T-helper 2 cell treated with Interferon-gamma antibody and Interleukin-4, amounts not matched to agents 5 μg/mL and 100 μg/mL, for 36 hours (primary cell): ENCODE results near the gene TMEM9.

Source experiments
- DNase-seq: peaks from one replicate; pipeline ENCODE4 v3.0.0; 2021; ENCODE audit warnings: low spot score
- H3K27ac Mint-ChIP-seq: one replicate; pipeline ENCODE4 v1.8.0; 2021; ENCODE audit warnings: mild to moderate bottlenecking, mixed read lengths
- H3K27me3 Mint-ChIP-seq: one replicate; pipeline ENCODE4 v1.8.0; 2021; ENCODE audit warnings: low read depth, mixed read lengths
- H3K36me3 Mint-ChIP-seq: one replicate; pipeline ENCODE4 v1.8.0; 2021; ENCODE audit warnings: low read depth, mixed read lengths
- H3K4me1 Mint-ChIP-seq: one replicate; pipeline ENCODE4 v1.8.0; 2021; ENCODE audit warnings: low read depth, mixed read lengths
- H3K4me3 Mint-ChIP-seq: one replicate; pipeline ENCODE4 v1.8.0; 2022; ENCODE audit warnings: mild to moderate bottlenecking, moderate library complexity, mixed read lengths
- H3K9me3 Mint-ChIP-seq: one replicate; pipeline ENCODE4 v1.8.0; 2021; ENCODE audit warnings: mixed read lengths

Gene TMEM9

DNA sequence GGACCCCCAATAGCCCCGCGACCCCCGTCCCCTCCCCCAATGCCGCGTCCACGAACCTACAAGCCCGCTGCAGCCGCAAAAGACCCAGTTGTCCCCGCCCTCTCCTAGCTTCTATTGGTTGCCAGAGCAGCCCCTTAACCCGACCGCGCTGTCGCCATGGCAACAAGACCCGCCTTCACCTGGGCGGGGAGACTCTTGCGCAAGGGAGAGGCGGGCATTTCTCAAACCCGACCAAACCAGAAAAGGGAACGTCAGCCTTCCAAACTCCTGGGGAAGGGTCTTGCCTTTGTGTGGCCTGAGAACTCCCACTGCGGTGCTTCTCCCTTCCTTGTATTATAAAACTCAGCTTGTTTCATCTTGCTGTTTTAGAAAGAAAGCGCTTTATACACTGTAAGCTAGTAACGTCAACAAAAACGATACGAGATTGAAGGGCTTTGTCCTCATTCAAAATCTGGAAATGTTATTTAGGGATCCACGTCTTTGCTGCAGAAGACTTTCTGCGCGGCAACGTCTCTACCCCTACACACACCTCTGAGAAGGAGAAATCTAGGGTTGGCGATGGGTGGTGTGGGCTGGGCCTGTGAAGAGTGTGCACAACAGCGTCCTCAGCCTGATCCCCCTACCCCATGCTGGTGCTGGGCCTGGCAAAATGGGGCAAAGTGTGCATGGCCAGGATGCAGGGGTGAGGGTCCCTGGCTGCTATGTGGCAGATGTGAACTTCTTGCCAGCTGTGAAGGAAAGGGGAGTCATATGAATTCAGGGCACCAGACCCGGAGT lies at the start of gene TMEM9:
TSS of gene TMEM9 (minus strand) at position 86 of the 777 bp plus-strand sequence. CDS start 551 bp downstream, outside the sequence.
- Mint-ChIP-seq H3K4me1 (peaks cover 12% of the 10 kb centered on the region), H3K36me3 (no peaks in the 10 kb centered on the region), H3K27ac (peak within 1 kb of the TSS; percentile 75), H3K27me3 (peaks cover 16% of the 10 kb centered on the region), H3K4me3 (peak within 1 kb of the TSS; percentile 83), H3K9me3 (no peaks in the 10 kb centered on the region)
- peak; percentile 92 for DNase-seq

- peaks cover 2% of the 10 kb centered on the region for H3K27me3 Mint-ChIP-seq
Measured at GRCh38 chr1:201198598-201198997, 44.3 kb upstream of the TMEM9 start.

GRCh38 chr1:201194046-201194445 lies 39.8 kb upstream of the TMEM9 start:
- Mint-ChIP-seq H3K27me3 (peaks cover under 1% of the 10 kb centered on the region), H3K27ac (no peak overlapping the region), H3K9me3 (no peaks in the 10 kb centered on the region), H3K4me1 (no peaks in the 10 kb centered on the region), H3K4me3 (no peak overlapping the region), H3K36me3 (no peaks in the 10 kb centered on the region)
- DNase-seq = no peak

More at GRCh38 chr1:201198598-201198997, 44.3 kb upstream of the TMEM9 start:
- no peak for DNase-seq
- Mint-ChIP-seq H3K9me3 (no peaks in the 10 kb centered on the region), H3K36me3 (no peaks in the 10 kb centered on the region), H3K4me1 (no peaks in the 10 kb centered on the region), H3K4me3 (no peak overlapping the region), H3K27ac (no peak overlapping the region)

- no peaks in the 10 kb centered on the region for H3K4me1 Mint-ChIP-seq
- no peak for DNase-seq
- H3K27me3 Mint-ChIP-seq = peaks cover under 1% of the 10 kb centered on the region
- H3K4me3 Mint-ChIP-seq = no peak overlapping the region
- H3K36me3 Mint-ChIP-seq = no peaks in the 10 kb centered on the region
- no peaks in the 10 kb centered on the region for H3K9me3 Mint-ChIP-seq
- H3K27ac Mint-ChIP-seq = no peak overlapping the region
Measured at GRCh38 chr1:201192261-201192788, 38.1 kb upstream of the TMEM9 start.

GRCh38 chr1:201191653-201192260 lies 37.5 kb upstream of the TMEM9 start:
- H3K27me3 Mint-ChIP-seq = peaks cover 2% of the 10 kb centered on the region
- H3K27ac Mint-ChIP-seq = no peak overlapping the region
- no peaks in the 10 kb centered on the region for H3K36me3 Mint-ChIP-seq
- no peak overlapping the region for H3K4me3 Mint-ChIP-seq
- H3K4me1 Mint-ChIP-seq = no peaks in the 10 kb centered on the region
- DNase-seq = peak; percentile 53
- no peaks in the 10 kb centered on the region for H3K9me3 Mint-ChIP-seq

DNA sequence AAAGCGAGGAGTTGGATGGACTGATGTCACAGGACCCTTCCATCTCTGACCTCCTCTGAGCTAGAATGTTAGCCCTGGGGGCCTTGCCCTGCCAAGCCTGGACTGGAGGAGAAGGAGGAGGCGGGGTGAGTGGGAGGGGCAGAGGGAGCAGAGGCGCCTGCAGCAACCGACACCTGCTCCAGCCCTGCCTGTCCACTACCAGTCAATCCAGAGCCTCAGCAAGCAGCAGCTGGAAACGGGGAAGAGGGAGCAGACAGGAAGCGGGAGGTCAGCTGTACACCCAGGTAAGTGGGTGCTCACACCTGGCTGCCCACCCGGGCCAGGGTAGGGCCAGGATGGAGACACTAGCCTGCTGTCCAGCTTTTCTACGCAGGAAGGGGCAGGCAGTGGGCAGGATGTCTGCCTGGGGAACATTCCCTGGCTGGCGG lies 36.4 kb upstream of the TMEM9 start, which contains the start of gene IGFN1:
TSS of gene IGFN1 (plus strand) at position 201 of the 428 bp plus-strand sequence. CDS start 2,470 bp downstream, outside the sequence.
- Mint-ChIP-seq H3K27ac (no peak within 1 kb of the TSS), H3K4me1 (no peaks in the 10 kb centered on the region), H3K4me3 (no peak within 1 kb of the TSS)

GRCh38 chr1:201190005-201190404 lies 35.7 kb upstream of the TMEM9 start:
- H3K9me3 Mint-ChIP-seq = no peaks in the 10 kb centered on the region
- H3K4me1 Mint-ChIP-seq = no peaks in the 10 kb centered on the region
- H3K27me3 Mint-ChIP-seq = peaks cover 2% of the 10 kb centered on the region
- no peak overlapping the region for H3K4me3 Mint-ChIP-seq
- DNase-seq = no peak
- H3K36me3 Mint-ChIP-seq = no peaks in the 10 kb centered on the region
- no peak overlapping the region for H3K27ac Mint-ChIP-seq

More for the DNA sequence above, 36.4 kb upstream of the TMEM9 start, which contains the start of gene IGFN1:
- Mint-ChIP-seq H3K9me3 (no peaks in the 10 kb centered on the region), H3K36me3 (no peaks in the 10 kb centered on the region), H3K27me3 (peaks cover 2% of the 10 kb centered on the region)
- no peak for DNase-seq

GRCh38 chr1:201189085-201189484 lies 34.8 kb upstream of the TMEM9 start:
- Mint-ChIP-seq H3K27me3 (peaks cover 7% of the 10 kb centered on the region), H3K9me3 (no peaks in the 10 kb centered on the region), H3K4me1 (no peaks in the 10 kb centered on the region), H3K27ac (no peak overlapping the region), H3K36me3 (no peaks in the 10 kb centered on the region), H3K4me3 (no peak overlapping the region)
- DNase-seq = no peak

DNA sequence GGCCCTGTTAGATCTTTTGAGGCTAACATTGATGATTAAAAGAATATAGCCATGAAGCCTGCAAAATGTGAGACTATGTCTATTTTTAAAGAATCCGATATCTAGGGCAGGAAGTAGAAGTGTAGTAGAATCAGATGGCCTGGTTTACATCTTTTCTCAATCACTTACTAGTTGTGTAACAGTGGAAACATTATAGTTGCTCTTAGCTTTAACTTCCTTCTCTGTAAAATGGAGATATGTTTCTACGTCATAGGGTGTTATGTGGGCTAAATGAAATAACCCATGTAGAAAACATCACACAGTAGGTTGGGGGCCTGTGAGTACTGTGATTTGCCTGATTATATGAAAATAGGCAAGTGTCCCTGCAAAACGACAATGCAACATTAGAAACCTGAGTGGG lies 31.9 kb upstream of the TMEM9 start:
- Mint-ChIP-seq H3K36me3 (no peaks in the 10 kb centered on the region), H3K4me1 (no peaks in the 10 kb centered on the region), H3K27me3 (peaks cover 12% of the 10 kb centered on the region), H3K4me3 (no peak overlapping the region), H3K9me3 (no peaks in the 10 kb centered on the region), H3K27ac (no peak overlapping the region)
- no peak for DNase-seq

GRCh38 chr1:201185527-201186128 lies 31.4 kb upstream of the TMEM9 start:
- Mint-ChIP-seq H3K27me3 (peaks cover 14% of the 10 kb centered on the region), H3K36me3 (no peaks in the 10 kb centered on the region), H3K9me3 (no peaks in the 10 kb centered on the region), H3K27ac (no peak overlapping the region), H3K4me1 (no peaks in the 10 kb centered on the region), H3K4me3 (no peak overlapping the region)
- no peak for DNase-seq

DNA sequence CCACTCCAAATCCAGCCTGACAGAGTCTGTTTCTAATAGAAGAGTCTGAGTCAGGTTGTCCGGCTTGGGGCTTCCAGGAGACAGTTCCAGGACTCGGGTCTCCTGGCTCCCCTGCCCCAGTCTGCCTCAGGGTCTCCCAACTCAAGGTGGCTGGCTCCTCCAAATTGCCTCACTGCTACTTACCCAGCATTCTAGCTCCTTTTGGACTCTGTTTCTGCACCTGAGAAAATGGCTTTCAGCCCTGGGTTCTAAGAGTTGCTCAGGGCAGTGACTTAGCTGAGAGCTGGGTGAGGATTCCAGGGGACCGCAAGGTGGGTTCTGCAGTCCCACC lies 30.8 kb upstream of the TMEM9 start:
- H3K36me3 Mint-ChIP-seq = no peaks in the 10 kb centered on the region
- DNase-seq = no peak
- peaks cover 18% of the 10 kb centered on the region for H3K27me3 Mint-ChIP-seq
- H3K4me1 Mint-ChIP-seq = no peaks in the 10 kb centered on the region
- H3K4me3 Mint-ChIP-seq = no peak overlapping the region
- H3K9me3 Mint-ChIP-seq = no peaks in the 10 kb centered on the region
- no peak overlapping the region for H3K27ac Mint-ChIP-seq

DNA sequence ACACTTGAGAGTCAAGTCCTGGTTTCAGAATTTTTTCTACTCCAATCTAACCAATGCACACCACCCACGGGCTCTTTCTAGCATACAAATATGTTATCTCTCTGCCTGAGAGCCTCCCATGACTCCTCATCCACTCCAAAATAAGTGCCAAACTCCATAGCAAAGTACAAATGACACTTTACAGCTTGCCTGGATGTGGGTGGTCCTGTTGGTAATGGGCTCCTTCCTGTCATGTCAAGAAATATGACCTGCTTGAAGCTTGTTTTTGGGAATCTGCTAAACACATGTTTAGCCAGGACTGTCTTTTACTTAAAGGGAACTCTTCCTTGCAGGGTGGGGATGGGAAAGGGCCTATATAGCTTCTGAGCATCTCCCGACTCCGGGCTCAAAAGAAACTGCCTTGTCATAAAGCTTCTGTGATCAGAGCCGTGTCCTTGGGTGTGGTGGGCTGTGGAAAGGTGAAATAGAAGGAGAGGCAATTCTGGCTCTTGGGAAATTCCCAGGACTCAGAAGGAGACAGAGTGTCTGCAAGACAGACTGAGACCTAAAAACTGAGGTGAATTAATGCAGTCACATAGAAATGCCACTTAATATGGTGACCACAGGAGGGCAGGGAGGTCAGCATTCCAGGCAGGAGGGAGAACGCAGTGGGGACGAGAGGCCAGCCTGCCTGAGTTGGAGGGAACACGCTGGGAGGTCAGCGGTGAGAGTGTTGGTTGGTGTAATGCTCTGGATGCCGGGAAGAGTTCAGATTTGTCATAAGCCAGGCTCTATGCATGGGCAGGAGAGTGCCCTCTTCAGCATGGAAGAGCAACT lies 30.2 kb upstream of the TMEM9 start:
- DNase-seq = no peak
- Mint-ChIP-seq H3K4me3 (no peak overlapping the region), H3K4me1 (no peaks in the 10 kb centered on the region), H3K27ac (no peak overlapping the region), H3K9me3 (no peaks in the 10 kb centered on the region), H3K36me3 (no peaks in the 10 kb centered on the region), H3K27me3 (peaks cover 23% of the 10 kb centered on the region)

DNA sequence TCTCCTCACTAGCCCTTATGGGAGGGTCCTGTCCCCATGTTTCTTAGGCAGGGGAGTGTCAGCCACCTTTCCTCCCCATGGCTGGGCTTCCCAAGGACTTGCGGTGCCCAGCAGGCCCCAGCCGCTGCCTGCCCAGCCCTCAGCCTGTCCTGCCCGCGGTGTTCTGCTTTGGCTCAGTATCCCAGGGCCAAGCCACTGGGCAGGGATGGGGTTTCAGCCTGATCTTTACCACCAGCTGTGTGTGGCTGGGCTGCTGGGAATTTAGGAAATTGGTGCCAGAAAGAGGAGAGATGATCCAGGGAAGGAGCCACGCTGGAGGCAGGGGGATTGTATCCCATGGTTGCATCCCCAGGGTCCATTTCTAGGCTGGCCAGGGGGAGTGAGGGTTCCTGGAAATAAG lies 29.5 kb upstream of the TMEM9 start:
- Mint-ChIP-seq H3K27ac (no peak overlapping the region), H3K4me1 (no peaks in the 10 kb centered on the region), H3K9me3 (no peaks in the 10 kb centered on the region), H3K4me3 (no peak overlapping the region), H3K27me3 (peaks cover 29% of the 10 kb centered on the region), H3K36me3 (no peaks in the 10 kb centered on the region)
- DNase-seq = no peak
